Measurements from ENCODE around the gene ZNF493. TPM values are rescaled to one million over a fixed set of nuclear protein-coding genes. Genes with fewer than 3 reads are reported as not detected.

The ZNF493 gene
- total RNA-seq, 2 donors from 2014 or later, result 25.9 to 29.5 TPM

GRCh38 chr19:21454901-21455300 is 58.0 kb downstream of the ZNF493 start:
- H3K36me3 ChIP-seq (ENCODE audit: control insufficient read depth, insufficient read depth, low read length), result peaks cover 67% of the 10 kb centered on the region
- TF ChIP-seq CTCF (conservative IDR thresholded peaks at IDR 0.05), result no peak
- H3K9ac ChIP-seq (ENCODE audit: extremely low read depth, low read length, poor library complexity, severe bottlenecking), result no peak overlapping the region
- peaks cover 67% of the 10 kb centered on the region for H3K36me3 Mint-ChIP-seq (ENCODE audit: low read depth)
- H3K4me1 ChIP-seq (ENCODE audit: control insufficient read depth, insufficient read depth, low read length), result no peaks in the 10 kb centered on the region
- no peaks in the 10 kb centered on the region for H3K4me1 Mint-ChIP-seq
- H3K4me3 Mint-ChIP-seq, result no peak overlapping the region
- no peak overlapping the region for H3K27ac Mint-ChIP-seq
- no peaks in the 10 kb centered on the region for H3K27me3 ChIP-seq (ENCODE audit: control insufficient read depth, insufficient read depth, low read length, poor library complexity, severe bottlenecking)
- H3K9me3 ChIP-seq (ENCODE audit: control insufficient read depth, low read length), result peaks cover 78% of the 10 kb centered on the region
- peak overlapping the region; percentile 72 for H3K4me3 ChIP-seq (ENCODE audit: low read length)
- no peak overlapping the region for H3K27ac ChIP-seq (ENCODE audit: low read depth, low read length)
- WGBS, 2 experiments (ENCODE audit: insufficient coverage in 1 of 2, insufficient read length in 1 of 2), result 85 to 98% methylated on average over 2 to 3 of the region's 3 CpGs
- no peaks in the 10 kb centered on the region for H3K27me3 Mint-ChIP-seq (ENCODE audit: insufficient read depth)
- no peak for DNase-seq
- peaks cover 62% of the 10 kb centered on the region for H3K9me3 Mint-ChIP-seq

- Histone ChIP-seq H3K9me3 (ENCODE audit: control insufficient read depth, low read length) (peaks cover 61% of the 10 kb centered on the region), H3K9ac (ENCODE audit: extremely low read depth, low read length, poor library complexity, severe bottlenecking) (no peak overlapping the region), H3K27ac (ENCODE audit: low read depth, low read length) (no peak overlapping the region), H3K4me3 (ENCODE audit: low read length) (no peak overlapping the region), H3K4me1 (ENCODE audit: control insufficient read depth, insufficient read depth, low read length) (no peaks in the 10 kb centered on the region), H3K27me3 (ENCODE audit: control insufficient read depth, insufficient read depth, low read length, poor library complexity, severe bottlenecking) (no peaks in the 10 kb centered on the region), H3K36me3 (ENCODE audit: control insufficient read depth, insufficient read depth, low read length) (peaks cover 28% of the 10 kb centered on the region)
- H3K36me3 Mint-ChIP-seq (ENCODE audit: low read depth), result peaks cover 47% of the 10 kb centered on the region
- no peak for DNase-seq
- no peaks in the 10 kb centered on the region for H3K4me1 Mint-ChIP-seq
- H3K27me3 Mint-ChIP-seq (ENCODE audit: insufficient read depth), result no peaks in the 10 kb centered on the region
- H3K4me3 Mint-ChIP-seq, result no peak overlapping the region
- H3K9me3 Mint-ChIP-seq, result peaks cover 34% of the 10 kb centered on the region
- H3K27ac Mint-ChIP-seq, result no peak overlapping the region
- no peak for TF ChIP-seq CTCF (conservative IDR thresholded peaks at IDR 0.05)
Observed at GRCh38 chr19:21460686-21461085, 63.8 kb downstream of the ZNF493 start.

- Histone ChIP-seq H3K9ac (ENCODE audit: extremely low read depth, low read length, poor library complexity, severe bottlenecking) (no peak overlapping the region), H3K36me3 (ENCODE audit: control insufficient read depth, insufficient read depth, low read length) (peaks cover 15% of the 10 kb centered on the region), H3K27ac (ENCODE audit: low read depth, low read length) (no peak overlapping the region), H3K27me3 (ENCODE audit: control insufficient read depth, insufficient read depth, low read length, poor library complexity, severe bottlenecking) (no peaks in the 10 kb centered on the region), H3K9me3 (ENCODE audit: control insufficient read depth, low read length) (peaks cover 43% of the 10 kb centered on the region), H3K4me1 (ENCODE audit: control insufficient read depth, insufficient read depth, low read length) (no peaks in the 10 kb centered on the region), H3K4me3 (ENCODE audit: low read length) (peak overlapping the region; percentile 87)
- H3K27me3 Mint-ChIP-seq (ENCODE audit: insufficient read depth), result no peaks in the 10 kb centered on the region
- no peak for DNase-seq
- H3K9me3 Mint-ChIP-seq, result peaks cover 20% of the 10 kb centered on the region
- 95% methylated on average over 12 to 16 of the region's 16 CpGs for WGBS, 2 experiments (ENCODE audit: insufficient coverage in 1 of 2, insufficient read length in 1 of 2)
- TF ChIP-seq CTCF (conservative IDR thresholded peaks at IDR 0.05), result no peak
- peaks cover 33% of the 10 kb centered on the region for H3K36me3 Mint-ChIP-seq (ENCODE audit: low read depth)
- H3K4me1 Mint-ChIP-seq, result no peaks in the 10 kb centered on the region
- no peak overlapping the region for H3K27ac Mint-ChIP-seq
- H3K4me3 Mint-ChIP-seq, result peak overlapping the region; percentile 97
Observed at GRCh38 chr19:21462540-21462939, 65.6 kb downstream of the ZNF493 start.

Data from endodermal cell (in vitro differentiated cells).